IPS DF 4.7 (cell line): Measurements from ENCODE around the gene RRP1.

Experiments
- DNase-seq: peaks from one replicate; pipeline ENCODE4 v3.0.0-alpha.2; 2013; ENCODE audit warnings: low spot score; ENCODE audit errors: extremely low read depth

RRP1 gene

DNA sequence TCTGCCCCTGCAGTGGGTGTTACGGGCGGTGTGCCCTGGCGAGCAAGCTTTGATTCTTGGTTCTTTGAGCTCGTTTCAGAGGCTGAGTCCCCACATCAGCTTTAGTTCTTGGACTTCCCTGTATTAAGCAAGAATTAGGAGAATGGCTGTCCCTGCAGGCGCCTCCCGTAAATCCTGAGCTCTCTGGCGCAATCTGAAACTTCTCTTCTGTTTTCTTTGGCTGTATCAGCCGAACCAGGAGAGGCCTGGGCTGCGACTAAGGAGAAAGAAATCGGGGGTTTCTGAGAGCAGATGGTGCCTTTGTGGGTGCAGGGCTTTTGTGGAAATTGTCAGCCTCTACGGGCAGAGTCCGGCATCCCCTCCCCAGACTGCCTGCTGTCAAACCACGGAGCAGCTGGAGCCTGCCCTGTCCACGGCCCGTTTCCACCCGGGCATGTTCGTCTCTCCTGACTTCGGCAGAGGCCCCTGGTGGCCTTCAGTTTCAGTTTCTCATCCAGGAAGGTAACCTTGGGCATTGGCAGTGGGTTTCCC, 31.2 kb upstream of the RRP1 start:
- no peak for DNase-seq

- no peak for DNase-seq
Observed at GRCh38 chr21:43758811-43759210, 30.6 kb upstream of the RRP1 start.

DNA sequence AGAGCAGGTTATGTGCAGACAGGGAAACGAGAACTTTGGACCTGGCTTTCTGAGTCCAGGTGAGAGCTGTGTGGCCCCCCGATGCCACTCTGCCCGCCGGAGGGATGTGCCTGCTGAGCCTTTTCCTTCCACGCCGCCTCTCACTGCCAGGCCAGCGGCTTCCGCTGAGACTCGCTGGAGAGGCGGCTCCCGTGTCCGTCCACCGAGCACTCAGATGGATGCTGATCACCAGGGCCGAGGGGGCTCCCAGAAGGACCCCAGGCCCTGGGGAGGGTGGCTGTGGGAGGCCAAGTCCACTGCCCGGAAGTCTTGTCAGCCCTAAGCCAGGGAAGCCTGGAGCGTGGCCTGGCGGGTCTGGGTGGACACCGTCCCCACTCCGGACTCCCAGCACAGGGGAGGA, 29.7 kb upstream of the RRP1 start:
- no peak for DNase-seq

DNA sequence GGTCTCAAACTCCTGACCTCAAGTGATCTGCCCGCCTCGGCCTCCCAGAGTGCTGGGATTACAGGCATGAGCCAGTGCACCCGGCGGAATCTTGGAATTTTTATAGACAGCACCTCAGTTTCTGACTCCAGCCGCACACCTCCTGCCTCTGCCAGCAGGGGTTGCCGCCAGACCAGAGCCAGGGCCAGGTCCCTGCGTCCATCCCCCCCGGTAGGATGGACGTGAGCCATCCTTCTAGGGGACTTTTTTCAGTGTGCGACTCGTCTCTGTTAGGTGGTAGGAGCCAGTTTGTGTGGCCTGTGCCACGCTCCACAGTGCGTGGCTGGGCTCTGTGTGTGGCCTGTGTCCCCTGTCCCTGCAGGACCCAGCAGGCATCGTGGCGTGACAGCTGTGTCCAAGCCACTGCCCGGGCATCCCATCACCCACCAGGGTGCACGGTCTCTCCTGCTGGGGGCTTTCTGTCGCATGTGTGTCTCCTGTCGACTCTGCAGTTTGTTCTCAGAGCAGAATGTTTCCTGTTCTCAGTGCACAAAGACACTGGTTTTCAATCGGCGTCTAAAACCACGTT, 28.9 kb upstream of the RRP1 start:
- DNase-seq = no peak

GRCh38 chr21:43761886-43762285, 27.5 kb upstream of the RRP1 start:
- no peak for DNase-seq

DNA sequence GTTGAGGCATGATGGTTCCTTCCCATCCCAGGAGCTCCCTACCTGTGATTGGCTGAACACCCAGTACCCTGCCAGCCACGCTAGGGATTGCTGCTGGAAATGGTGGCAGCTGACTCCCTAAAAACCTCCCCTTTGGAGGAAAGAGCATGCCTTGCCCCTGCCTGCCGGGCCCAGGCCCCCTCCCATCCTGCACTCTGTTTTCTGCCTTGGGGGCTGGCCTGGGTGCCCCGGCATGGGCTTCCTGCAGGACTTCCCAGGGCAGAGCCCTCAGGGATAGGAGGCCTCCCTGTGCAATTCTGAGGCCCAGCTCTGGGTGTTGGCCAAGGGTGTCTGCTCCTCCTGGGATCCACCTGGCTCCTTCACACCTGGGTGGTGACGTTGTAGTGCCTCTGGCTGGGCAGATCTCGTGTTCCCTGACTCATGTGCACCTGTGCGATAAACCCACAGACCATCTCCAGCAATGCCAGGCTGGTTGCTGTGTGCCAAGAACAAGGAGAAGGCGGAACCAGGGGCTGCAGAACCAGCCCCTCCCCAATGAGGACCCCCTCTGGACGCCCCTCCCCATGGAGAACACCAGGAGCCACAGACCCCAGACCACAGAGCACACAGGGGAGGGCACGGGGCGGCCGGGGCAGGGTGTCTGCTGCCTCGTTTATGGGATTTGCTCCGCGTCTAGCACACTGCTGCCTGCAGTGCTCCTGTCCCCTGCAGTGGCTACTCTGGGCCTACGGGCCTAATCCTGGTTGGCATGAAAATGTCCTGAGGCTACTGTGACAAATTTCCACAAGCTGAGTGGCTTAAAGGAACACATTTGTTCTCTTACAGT, 26.9 kb upstream of the RRP1 start:
- DNase-seq = no peak

GRCh38 chr21:43763901-43764523, 25.4 kb upstream of the RRP1 start:
- no peak for DNase-seq

GRCh38 chr21:43764576-43765495, 24.5 kb upstream of the RRP1 start:
- no peak for DNase-seq

DNA sequence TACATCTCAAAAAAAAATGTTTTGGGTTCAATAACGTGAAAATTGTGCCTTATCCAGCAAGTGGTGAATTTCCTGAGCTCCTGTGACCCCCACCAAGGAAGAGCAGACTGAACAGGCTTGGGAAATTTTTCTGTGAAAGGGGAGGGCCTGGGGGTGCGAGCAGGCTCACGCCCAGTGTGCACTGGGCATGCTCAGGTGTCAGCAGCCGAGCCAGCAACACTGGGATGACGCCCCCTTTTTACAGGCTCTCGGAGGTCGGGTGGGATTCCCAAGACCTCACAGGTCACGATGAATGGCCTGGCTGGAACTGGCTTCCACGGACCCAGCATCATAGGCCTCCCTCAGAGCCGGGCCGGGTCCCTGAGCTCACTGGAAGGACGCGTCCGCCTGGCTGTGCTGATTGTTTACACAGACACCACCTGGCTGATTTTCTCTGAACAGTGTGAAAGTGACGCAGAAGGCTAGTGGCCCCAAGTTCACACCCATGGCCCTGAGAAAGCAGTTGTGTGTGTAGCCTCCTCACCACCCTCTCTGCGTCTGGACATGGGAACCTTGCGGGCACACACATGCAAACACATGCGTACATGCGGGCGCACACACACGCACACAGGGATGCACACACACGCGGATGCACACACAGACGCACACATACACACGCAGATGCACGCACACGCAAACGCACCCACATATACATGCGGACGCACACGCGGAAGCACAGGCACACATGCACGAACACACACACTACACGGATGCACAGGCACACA, 22.5 kb upstream of the RRP1 start:
- DNase-seq = no peak

DNA sequence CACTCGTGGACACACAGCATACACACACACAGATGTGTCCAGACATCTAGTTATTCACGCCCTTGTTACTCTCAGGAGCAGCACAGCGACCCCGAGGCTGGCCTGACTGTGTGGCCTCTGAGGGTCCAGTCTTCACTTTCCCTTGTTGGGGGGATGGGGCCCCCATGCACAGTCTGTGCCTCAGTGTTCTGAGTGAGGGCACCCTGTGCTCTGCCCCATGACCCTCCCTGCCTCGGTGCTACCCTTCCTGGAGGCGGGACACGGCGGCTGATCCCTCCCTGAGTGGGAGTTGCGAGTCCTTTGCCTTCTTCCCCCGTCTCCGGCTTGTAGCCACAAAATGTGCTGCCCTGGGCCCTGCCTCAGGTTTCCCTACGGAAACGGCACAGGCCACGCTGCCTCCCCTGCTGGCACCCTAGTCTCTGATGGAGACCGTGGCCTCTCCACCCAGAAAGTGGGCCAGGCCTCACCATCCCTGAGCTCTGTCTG, 21.8 kb upstream of the RRP1 start:
- no peak for DNase-seq

GRCh38 chr21:43767984-43768867, 21.2 kb upstream of the RRP1 start:
- DNase-seq = no peak

DNA sequence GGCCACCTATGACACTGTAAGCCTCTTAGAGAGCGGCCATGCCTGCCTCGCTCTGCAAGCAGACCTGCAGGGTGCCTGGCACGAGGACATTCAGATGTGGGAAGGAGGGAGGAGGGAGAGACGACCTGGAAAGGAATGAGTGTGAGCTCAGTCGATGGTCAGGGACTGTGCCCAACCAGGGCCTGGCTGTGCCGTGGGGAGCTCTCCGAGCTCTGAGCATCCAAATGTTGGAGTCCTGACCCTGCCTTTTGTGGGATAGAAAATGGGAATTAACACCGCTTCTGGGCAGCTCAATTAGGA, 20.6 kb upstream of the RRP1 start:
- no peak for DNase-seq

- no peak for DNase-seq
Observed at GRCh38 chr21:43769325-43769958, 19.9 kb upstream of the RRP1 start.

GRCh38 chr21:43770066-43770655, 19.2 kb upstream of the RRP1 start:
- DNase-seq = no peak

DNA sequence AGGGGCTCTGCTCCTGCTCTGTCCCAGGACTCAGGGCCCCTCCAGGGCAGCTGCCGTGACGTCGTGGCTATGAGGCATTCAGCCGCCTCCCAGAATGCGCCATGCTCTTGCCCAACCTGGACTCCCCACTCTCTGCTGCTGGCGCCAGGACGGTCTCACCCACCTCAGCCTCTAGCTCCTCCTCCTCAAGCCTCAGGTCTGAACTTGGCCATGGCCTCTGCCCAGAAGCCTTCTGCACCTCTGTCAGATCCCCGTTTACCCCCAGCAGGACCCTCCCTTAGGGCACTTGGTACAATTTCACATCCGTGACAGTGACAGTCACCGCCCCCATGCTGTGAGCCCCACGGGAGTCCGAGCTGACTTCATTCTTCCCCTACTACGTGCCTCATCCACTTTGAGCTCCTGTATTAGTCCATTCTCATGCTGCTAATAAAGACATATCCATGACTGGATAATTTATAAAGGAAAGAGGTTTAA, 18.1 kb upstream of the RRP1 start:
- DNase-seq = no peak

- DNase-seq = no peak
Observed at GRCh38 chr21:43771698-43772424, 17.5 kb upstream of the RRP1 start.

DNA sequence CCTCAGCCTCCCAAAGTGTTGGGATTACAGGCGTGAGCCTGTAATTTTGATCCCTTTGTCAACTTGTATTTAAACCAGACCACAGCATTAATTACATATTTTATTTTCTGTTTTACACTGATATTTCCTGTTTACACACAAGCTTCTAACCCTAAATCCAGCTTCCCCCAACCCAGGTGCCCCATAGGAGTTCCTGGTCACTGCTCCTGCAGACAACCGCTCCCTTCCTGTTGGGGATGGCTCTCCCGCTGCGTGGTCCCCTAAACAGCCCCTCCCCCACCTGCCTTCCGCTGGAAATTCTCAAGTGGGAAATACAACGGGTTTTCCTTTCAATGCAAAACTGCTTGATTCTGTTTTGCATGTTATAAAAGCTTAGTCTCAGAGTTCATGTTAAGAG, 17.0 kb upstream of the RRP1 start:
- DNase-seq = no peak

DNA sequence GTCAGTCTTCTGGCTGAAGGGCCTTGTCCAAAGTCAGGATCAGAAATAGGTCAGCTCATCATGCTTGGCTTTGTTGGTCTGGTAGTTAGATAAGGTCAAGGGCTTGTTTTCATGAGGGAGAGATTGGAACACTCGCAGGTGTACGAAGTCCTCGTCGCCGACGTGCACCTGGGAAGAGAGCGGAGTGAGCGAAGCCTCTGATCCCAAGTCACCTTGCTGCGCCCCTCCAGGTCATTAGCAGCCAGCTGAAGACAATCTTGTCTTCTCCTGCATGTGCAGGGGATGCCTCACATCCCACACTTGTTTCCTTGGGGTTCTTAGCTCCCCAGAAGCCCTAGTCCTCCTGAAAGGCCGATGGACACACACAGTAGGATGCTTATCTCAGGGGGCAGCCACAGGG, 15.2 kb upstream of the RRP1 start:
- no peak for DNase-seq
